T47D (cell line): Measurements from ENCODE around the gene MKRN3.
"Not testable (repeated sequence)": the region's sequence is repeated elsewhere in the genome, so short reads cannot be mapped to it uniquely, and the experiment has no call there.

ENCODE experiments used
- DNase-seq, 2 experiments: peaks; one replicate each; pipeline versions ENCODE4 v3.0.0 to v3.0.0-alpha.2; 2011 to 2012; ENCODE audit warnings: low read depth in 1 of 2, low spot score in 1 of 2
- JUND ChIP-seq: IDR thresholded peaks from 2 replicates; pipeline ENCODE4 v1.6.1; 2012; ENCODE audit warnings: low read depth
- in situ Hi-C: cut with HindIII; loops from 2 replicates; pipeline ENCODE4 v1.10.0; 2016; ENCODE audit warnings: low sequenced_read_pairs, low pct_unique_long_range_greater_than_20kb

The MKRN3 gene

DNA sequence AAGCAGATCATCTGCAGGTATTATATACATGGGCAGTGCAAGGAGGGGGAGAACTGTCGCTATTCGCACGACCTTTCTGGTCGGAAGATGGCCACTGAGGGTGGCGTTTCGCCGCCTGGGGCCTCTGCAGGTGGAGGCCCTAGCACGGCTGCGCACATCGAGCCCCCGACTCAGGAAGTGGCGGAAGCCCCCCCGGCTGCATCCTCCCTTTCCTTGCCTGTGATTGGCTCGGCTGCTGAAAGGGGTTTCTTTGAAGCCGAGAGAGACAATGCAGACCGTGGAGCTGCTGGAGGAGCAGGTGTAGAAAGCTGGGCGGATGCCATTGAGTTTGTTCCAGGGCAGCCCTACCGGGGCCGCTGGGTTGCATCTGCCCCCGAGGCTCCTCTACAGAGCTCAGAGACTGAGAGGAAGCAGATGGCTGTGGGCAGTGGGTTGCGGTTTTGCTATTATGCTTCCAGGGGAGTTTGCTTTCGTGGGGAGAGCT lies 639 bp downstream of the MKRN3 start:
- TF ChIP-seq JUND, result no peak
- no peak for DNase-seq
- in situ Hi-C loops, result no loop called here

DNA sequence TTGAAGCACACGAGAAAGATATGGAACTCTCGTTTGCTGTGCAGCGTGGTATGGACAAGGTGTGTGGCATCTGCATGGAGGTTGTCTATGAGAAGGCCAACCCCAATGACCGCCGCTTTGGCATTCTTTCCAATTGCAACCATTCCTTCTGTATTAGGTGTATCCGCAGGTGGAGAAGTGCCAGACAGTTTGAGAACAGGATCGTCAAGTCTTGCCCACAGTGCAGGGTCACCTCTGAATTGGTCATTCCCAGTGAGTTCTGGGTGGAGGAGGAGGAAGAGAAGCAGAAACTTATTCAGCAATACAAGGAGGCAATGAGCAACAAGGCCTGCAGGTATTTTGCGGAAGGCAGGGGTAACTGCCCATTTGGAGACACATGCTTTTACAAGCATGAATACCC lies 1.2 kb downstream of the MKRN3 start:
- TF ChIP-seq JUND, result no peak
- DNase-seq, result peak in 1 of 2 experiments; percentile 52
- in situ Hi-C loops, result no loop called here

DNA sequence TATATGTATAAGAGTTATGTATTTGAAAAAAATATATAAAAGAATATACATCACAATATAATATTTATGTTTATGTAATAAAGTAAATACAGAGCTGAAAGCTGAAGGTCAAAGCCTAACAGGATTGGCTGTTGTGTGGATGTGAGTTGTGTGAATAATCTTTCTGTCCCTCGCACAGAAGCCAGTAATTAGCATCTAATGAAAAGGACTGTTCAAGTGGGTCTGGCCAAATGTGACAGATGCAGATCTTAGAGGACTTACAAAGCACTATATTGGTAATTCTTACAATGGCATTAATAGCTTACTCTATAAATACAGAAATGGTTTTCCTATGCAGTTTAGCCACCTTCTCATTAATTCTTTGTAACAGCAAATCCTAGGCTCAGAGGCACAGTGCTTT lies 2.4 kb downstream of the MKRN3 start:
- in situ Hi-C loops, result no loop called here
- DNase-seq, result no peak
- TF ChIP-seq JUND, result no peak

DNA sequence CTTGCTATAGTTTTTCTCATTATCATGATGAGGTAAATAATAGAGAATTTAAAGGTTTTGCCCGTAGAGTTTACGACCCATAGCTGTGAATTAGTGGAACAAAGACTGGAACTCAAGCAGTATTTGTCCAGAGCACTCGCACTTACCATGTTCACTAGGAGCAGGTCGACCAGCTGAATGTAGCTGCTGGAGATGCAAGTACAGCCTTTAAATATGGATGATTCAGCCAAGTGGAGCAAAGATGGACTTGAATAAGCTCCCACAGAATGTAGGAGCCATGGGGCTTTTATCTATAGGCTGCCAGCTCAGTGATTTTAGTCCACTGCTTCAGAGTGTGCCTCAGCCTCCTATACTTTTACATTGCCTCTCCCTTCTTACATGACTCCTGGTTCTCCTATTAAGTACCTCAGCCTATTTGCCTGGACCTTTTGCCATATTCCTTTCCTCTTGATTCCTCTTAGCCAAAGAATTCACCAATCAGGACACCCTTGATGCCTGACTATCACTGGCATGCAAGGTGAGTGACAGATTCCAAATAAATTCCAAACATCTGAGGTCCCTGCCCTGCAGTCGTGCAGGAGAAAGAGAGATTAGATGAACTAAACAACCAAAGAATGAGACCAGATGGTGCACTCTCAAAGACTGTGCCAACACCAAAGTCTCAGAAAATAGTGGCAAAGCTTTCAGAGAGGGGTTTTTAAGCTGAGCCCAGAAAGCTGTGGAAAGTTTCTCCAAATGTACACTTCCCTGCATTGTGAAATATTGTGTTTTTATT lies 3.9 kb downstream of the MKRN3 start:
- TF ChIP-seq JUND, result no peak
- peak in 1 of 2 experiments; percentile 15 for DNase-seq
- in situ Hi-C loops, result no loop called here

DNA sequence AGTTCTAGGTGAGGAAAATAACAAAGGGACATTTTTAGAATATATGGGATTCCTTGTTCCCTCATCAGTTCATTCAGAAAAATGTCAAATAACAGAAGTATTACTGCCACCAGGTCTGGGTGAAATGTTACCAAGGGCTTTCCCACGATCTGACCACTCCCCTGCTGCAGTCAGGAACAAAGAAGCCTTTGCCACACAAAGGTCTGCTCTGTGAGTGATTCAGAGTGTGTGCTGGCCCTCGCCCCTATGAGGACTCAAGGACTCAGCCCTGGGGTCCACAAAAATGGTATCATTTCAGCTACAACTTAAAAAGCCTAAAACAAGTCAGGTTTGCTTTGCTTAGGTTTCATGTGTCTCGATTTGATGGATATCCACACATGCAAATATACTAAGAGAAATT lies 5.0 kb downstream of the MKRN3 start:
- no peak for DNase-seq
- in situ Hi-C loops, result no loop called here
- TF ChIP-seq JUND, result no peak

DNA sequence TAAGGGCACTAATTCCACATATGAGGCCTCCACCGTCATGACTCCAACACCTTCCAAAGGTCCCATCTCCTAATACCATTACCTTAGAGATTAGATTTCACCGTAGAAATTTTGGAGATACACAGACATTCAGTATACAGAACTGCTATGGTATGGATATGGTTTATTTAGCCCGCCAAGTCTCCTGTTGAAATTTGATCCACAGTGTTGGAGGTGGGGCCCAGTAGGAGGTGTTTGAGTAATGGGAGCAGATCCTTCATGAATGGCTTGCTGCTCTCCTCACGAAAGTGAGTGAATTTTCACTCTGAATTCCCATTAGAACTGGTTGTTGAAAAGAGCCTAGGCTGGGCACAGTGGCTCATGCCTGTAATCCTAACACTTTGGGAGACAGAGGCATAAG lies 7.4 kb downstream of the MKRN3 start:
- peak in 1 of 2 experiments; percentile 20 for DNase-seq
- in situ Hi-C loops, result no loop called here
- TF ChIP-seq JUND, result no peak

DNA sequence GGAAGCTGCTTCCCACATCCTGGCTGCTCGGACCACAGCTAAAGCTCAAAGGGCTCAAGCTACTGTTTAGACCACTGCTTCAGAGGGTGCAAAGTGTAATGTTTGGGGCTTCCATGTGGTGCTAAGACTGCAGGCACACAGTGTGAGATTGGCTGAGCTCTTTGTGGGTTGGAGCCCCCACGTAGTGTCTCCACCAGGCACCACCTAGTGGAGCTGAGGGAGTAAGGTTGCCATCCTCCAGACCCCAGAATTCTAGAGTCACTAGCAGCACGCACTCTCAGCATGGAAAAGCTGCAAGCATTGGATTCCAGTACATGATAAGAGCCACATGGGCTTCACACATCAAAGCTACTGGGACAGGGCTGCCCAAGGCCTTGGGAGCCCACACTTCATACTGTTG lies 9.3 kb downstream of the MKRN3 start:
- DNase-seq, result no peak
- no peak for TF ChIP-seq JUND
- in situ Hi-C loops, result no loop called here

DNA sequence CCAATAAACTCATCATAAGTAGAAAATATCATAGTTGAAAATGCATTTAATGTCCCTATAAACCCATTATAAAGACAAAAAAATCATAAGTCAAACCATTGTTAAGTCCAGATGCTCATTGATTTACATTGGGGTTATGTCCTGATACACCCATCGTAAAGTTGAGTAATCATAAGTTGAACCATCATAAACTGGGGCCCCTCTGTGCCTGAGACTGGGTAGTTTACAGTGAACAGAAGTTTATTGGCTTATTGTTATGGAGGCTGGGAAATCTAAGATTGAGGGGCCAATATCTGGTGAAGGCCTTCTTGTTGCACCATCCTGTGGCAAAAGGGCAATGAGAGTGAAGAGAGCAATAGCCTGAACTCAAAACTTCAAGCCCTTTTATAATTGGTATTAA lies 10.6 kb downstream of the MKRN3 start:
- in situ Hi-C loops, result no loop called here
- no peak for TF ChIP-seq JUND
- no peak for DNase-seq

DNA sequence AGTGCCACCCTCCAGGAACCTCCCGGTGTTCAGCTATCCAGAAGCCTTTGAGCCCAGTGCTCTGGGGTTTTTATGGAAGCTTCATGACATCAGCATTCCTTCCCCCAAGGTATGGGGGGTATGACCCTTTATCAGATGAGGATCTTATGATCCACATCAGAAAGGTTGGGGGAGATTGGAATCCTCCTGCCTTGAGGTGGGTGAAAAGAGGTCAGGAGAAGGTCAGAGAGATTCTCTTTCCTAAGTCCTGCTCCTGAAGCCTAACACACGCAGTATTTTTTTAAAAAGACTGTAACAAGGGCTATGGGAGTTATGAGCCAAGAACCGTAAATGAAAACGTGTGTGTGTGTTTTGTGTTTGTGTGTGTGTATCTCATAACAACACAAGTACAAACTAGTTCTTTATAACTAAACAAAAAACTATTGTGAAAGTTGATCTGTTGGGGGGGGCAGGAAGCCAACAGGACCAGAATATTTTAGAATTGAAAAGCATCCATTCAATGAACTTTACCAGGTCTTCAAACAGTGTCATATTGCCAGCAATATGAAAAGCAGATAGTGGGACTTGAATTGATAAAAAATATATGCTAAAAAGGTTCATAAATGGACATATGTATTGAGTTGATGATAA lies 13.2 kb downstream of the MKRN3 start:
- in situ Hi-C loops, result no loop called here
- no peak for TF ChIP-seq JUND
- DNase-seq, result no peak

DNA sequence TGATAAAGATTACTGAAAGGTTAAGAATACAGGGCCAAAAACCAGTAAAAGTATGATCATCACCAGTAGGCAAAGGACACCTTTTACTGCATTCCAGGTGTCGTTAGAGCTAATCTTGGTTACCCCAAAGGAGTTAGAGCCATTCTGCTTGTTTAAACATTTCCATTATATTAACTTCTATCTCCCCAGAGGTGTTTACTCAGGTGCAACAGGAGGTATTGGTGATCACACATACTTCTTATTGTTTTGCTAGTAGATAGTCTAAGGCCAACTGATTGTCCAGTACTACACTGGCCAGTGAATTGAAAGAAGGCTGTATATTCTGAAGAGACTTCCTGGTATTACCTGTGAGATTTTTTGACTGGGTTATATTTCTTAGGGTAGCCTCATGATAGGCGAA lies 22.8 kb downstream of the MKRN3 start:
- in situ Hi-C loops, result no loop called here
- DNase-seq, result no peak
- TF ChIP-seq JUND, result no peak

DNA sequence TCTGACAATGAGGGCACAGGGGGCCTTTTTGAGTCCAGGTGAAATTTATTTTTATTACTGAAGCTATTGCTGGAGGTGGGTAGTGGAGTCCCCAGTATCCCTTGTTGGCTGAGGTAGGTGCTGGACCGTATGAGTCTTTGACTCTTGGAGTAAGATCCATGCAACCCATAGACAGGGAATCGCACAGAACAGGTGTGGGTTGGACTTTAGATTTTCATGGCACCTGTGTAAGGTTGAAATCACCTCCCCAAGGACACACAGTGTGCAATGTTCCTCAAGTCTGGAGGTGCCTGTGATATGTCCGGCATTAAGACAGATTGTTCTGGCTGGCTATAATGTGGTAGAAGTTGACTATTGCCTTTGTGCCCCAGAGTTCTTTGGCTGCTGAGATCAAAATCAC lies 23.5 kb downstream of the MKRN3 start:
- TF ChIP-seq JUND, result no peak
- DNase-seq, result no peak
- in situ Hi-C loops, result no loop called here

DNA sequence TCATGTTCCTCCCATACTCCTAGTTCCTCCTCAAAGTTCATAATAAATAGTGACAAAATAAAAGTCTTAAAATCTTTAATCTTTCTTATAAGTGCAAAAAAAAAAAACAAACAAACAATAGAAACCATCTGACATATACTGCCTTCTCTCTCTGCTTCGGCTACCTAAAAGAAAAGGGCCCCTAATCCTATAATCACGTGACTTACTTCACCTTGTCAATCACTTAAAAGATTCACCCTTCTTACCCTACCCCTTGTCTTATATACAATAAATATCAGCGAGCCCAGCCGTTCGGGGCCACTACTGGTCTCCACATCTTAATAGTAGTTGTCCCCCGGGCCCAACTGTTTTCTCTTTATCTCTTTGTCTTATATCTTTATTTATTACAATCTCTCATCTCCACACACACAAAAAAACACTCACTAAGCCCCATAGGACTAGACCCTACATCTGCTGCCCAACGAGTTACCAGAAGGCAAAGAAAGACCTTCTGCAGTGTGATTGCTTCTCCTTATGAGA lies 28.8 kb downstream of the MKRN3 start:
- TF ChIP-seq JUND, result no peak
- in situ Hi-C loops, result no loop called here
- no peak for DNase-seq

DNA sequence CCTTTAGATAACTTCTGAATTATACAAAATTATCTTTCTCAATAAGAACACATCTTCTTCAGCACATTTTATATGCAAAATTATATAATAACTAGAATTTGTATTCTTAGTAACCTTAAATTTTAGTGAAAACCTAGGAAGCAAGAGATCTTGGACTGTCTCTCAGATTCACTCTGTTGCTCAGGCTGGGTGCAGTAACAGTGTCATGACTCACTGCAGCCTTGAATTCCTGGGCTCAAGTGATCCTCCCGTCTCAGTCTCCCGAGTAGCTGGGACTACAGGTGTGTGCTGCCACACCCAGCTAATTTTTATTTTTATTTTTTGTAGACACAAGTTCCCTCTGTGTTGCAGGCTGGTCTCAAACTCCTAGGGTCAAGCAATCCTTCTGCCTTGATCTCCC lies 29.9 kb downstream of the MKRN3 start:
- no peak for TF ChIP-seq JUND
- no peak for DNase-seq
- in situ Hi-C loops, result no loop called here

DNA sequence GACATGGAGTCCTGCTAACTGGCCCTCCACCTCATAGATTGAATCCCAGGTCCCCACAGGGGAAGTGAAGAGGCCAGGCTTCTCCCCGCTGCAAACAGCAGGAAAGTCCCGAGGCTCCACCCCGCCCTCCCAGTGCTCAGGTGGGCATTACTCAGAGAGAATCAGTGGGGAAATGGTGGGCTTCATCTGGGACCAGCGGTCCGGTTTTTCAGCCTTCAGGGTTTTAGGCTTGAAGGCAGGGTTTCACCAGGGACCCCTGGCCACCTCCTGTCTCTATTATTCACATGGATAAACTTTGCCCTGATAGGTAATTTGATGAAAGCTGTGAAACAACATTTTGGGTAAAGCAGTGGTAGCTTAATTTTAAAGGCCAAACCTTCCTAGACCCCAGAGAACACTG lies 31.3 kb downstream of the MKRN3 start:
- in situ Hi-C loops, result no loop called here
- no peak for DNase-seq
- TF ChIP-seq JUND, result no peak

DNA sequence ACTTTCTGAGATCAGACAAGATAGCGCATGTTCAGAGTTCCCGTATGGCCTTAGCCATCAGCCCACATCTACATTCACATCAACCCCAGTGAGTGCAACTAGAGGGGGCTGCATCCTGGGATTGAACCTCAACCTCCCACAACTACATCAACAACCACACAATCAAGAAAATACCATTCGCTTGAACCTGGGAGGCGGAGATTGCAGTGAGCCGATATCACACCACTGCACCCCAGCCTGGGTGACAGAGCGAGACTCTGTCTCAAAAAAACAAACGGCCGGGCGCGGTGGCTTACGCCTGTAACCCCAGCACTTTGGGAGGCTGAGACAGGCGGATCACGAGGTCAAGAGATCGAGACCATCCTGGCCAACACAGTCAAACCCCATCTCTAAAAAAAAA lies 31.8 kb downstream of the MKRN3 start:
- DNase-seq, in situ Hi-C loops: not testable (repeated sequence)
